T-helper 9 cell (primary cell): ENCODE results near the gene FAM184A.

Experiments used
- DNase-seq: peaks from one replicate; pipeline ENCODE4 v3.0.0-alpha.2; 2020

The FAM184A gene

GRCh38 chr6:119096721-119097565 is 18.5 kb upstream of the FAM184A start:
- no peak for DNase-seq

- DNase-seq = no peak
These were observed 11.8 kb upstream of the FAM184A start for GRCh38 chr6:119090256-119090655.

GRCh38 chr6:119084784-119085183 is 6.3 kb upstream of the FAM184A start:
- no peak for DNase-seq

- DNase-seq = no peak
These were observed 4.5 kb upstream of the FAM184A start for GRCh38 chr6:119083007-119083406.

- DNase-seq = no peak
These were observed 882 bp upstream of the FAM184A start for GRCh38 chr6:119079283-119079809.

- peak; percentile 43 for DNase-seq
These were observed 655 bp downstream of the FAM184A start for GRCh38 chr6:119077643-119078375.

GRCh38 chr6:119077391-119077642 is 1.1 kb downstream of the FAM184A start:
- DNase-seq = no peak

- DNase-seq = no peak
These were observed 1.7 kb downstream of the FAM184A start for GRCh38 chr6:119076576-119077390.

- DNase-seq = no peak
These were observed 2.3 kb downstream of the FAM184A start for GRCh38 chr6:119076173-119076572.

- no peak for DNase-seq
These were observed 3.1 kb downstream of the FAM184A start for GRCh38 chr6:119075200-119075981.

GRCh38 chr6:119073307-119074051 is 5.0 kb downstream of the FAM184A start:
- no peak for DNase-seq

- no peak for DNase-seq
These were observed 6.9 kb downstream of the FAM184A start for GRCh38 chr6:119071576-119071975.

- no peak for DNase-seq
These were observed 11.4 kb downstream of the FAM184A start for GRCh38 chr6:119067091-119067490.

GRCh38 chr6:119066517-119066916 is 11.9 kb downstream of the FAM184A start:
- no peak for DNase-seq

- DNase-seq = no peak
These were observed 12.5 kb downstream of the FAM184A start for GRCh38 chr6:119065955-119066354.

GRCh38 chr6:119065382-119065781 is 13.1 kb downstream of the FAM184A start:
- no peak for DNase-seq

GRCh38 chr6:119063491-119063890 is 15.0 kb downstream of the FAM184A start:
- DNase-seq = no peak

- DNase-seq = no peak
These were observed 17.2 kb downstream of the FAM184A start for GRCh38 chr6:119061215-119061614.

GRCh38 chr6:119060255-119060907 is 18.1 kb downstream of the FAM184A start:
- DNase-seq = no peak

- DNase-seq = no peak
These were observed 23.4 kb downstream of the FAM184A start for GRCh38 chr6:119055069-119055468.

- no peak for DNase-seq
These were observed 25.5 kb downstream of the FAM184A start for GRCh38 chr6:119052987-119053386.
